SK-N-SH treated with all-trans-retinoic acid at 6 μM for 48 hours (cell line): Measurements from ENCODE around the gene ANAPC13.

ENCODE experiments used
- ATAC-seq: fragments of 200-7000 bp; cut with Tn5 transposase; 3 replicates; pipeline ENCODE4 v1.9.1; 2020; ENCODE audit warnings: mild to moderate bottlenecking, moderate library complexity
- BACH2 ChIP-seq: fragments of 250-450 bp; sonication (Bioruptor Pico); IDR thresholded peaks from 2 replicates; pipeline ENCODE4 v1.9.0; 2021; ENCODE audit warnings: mild to moderate bottlenecking, borderline replicate concordance
- CREB5 ChIP-seq: fragments of 250-450 bp; sonication (Bioruptor Pico); IDR thresholded peaks from 2 replicates; pipeline ENCODE4 v1.5.1; 2020; ENCODE audit warnings: low read depth, mild to moderate bottlenecking, moderate library complexity
- CSDC2 ChIP-seq: fragments of 250-450 bp; sonication (Bioruptor Pico); IDR thresholded peaks from 2 replicates; pipeline ENCODE4 v1.5.0; 2020; ENCODE audit warnings: mild to moderate bottlenecking, moderate library complexity
- ESRRG ChIP-seq: fragments of 250-450 bp; sonication (Bioruptor Pico); IDR thresholded peaks from 2 replicates; pipeline ENCODE4 v1.6.1; 2021; ENCODE audit warnings: mild to moderate bottlenecking
- GLIS3 ChIP-seq: fragments of 250-450 bp; sonication (Bioruptor Pico); IDR thresholded peaks from 2 replicates; pipeline ENCODE4 v1.5.0; 2020; ENCODE audit warnings: mild to moderate bottlenecking, moderate library complexity
- OSR1 ChIP-seq: fragments of 250-450 bp; sonication (Bioruptor Pico); IDR thresholded peaks from 2 replicates; pipeline ENCODE4 v1.8.0; 2022; ENCODE audit warnings: moderate library complexity, mild to moderate bottlenecking, inconsistent platforms
- PATZ1 ChIP-seq: fragments of 250-450 bp; sonication (Bioruptor Pico); IDR thresholded peaks from 2 replicates; pipeline ENCODE4 v1.8.0; 2020; ENCODE audit warnings: mild to moderate bottlenecking, moderate library complexity, borderline replicate concordance
- POU6F1 ChIP-seq: fragments of 250-450 bp; sonication (Bioruptor Pico); IDR thresholded peaks from 2 replicates; pipeline ENCODE4 v1.8.0; 2021; ENCODE audit warnings: low read depth, mild to moderate bottlenecking, moderate library complexity, borderline replicate concordance
- RARB ChIP-seq: fragments of 250-450 bp; sonication (Bioruptor Pico); IDR thresholded peaks from 2 replicates; pipeline ENCODE4 v1.8.0; 2021; ENCODE audit warnings: mild to moderate bottlenecking, moderate library complexity
- SNAI2 ChIP-seq: fragments of 250-450 bp; sonication (Bioruptor Pico); IDR thresholded peaks from 2 replicates; pipeline ENCODE4 v1.5.0; 2020; ENCODE audit warnings: mild to moderate bottlenecking, moderate library complexity
- TCF4 ChIP-seq: fragments of 250-450 bp; sonication (Bioruptor Pico); IDR thresholded peaks from 2 replicates; pipeline ENCODE4 v1.8.0; 2021; ENCODE audit warnings: mild to moderate bottlenecking, moderate library complexity, borderline replicate concordance
- TOX ChIP-seq: fragments of 250-450 bp; sonication (Bioruptor Pico); IDR thresholded peaks from 2 replicates; pipeline ENCODE4 v1.8.0; 2021; ENCODE audit warnings: mild to moderate bottlenecking, moderate library complexity, borderline replicate concordance
- TSHZ2 ChIP-seq: fragments of 250-450 bp; sonication (Bioruptor Pico); IDR thresholded peaks from 2 replicates; pipeline ENCODE4 v1.5.0; 2020; ENCODE audit warnings: mild to moderate bottlenecking, moderate library complexity
- ZFP3 ChIP-seq: fragments of 250-450 bp; sonication (Bioruptor Pico); IDR thresholded peaks from 2 replicates; pipeline ENCODE4 v1.5.0; 2020; ENCODE audit warnings: mild to moderate bottlenecking, moderate library complexity
- ZFP30 ChIP-seq: fragments of 450-650 bp; formaldehyde crosslinking; IDR thresholded peaks from 2 replicates; pipeline ENCODE4 v1.5.0; 2022; ENCODE audit warnings: mild to moderate bottlenecking, moderate library complexity
- ZNF565 ChIP-seq: fragments of 450-650 bp; formaldehyde crosslinking; conservative IDR thresholded peaks from 2 replicates; pipeline ENCODE4 v1.5.0; 2020; ENCODE audit warnings: low read depth, mild to moderate bottlenecking, moderate library complexity
- ZNF70 ChIP-seq: fragments of 450-650 bp; formaldehyde crosslinking; IDR thresholded peaks from 2 replicates; pipeline ENCODE4 v1.5.0; 2020; ENCODE audit warnings: mild to moderate bottlenecking, moderate library complexity
- ZNF8 ChIP-seq: fragments of 450-650 bp; formaldehyde crosslinking; IDR thresholded peaks from 2 replicates; pipeline ENCODE4 v1.5.0; 2020; ENCODE audit warnings: mild to moderate bottlenecking, moderate library complexity

ANAPC13 gene

GRCh38 chr3:134496471-134497071 lies 10.8 kb upstream of the ANAPC13 start:
- TF ChIP-seq TSHZ2 (CRISPR knock-in tag) (peak; percentile 78), CSDC2 (CRISPR knock-in tag) (no peak), RARB (CRISPR knock-in tag) (no peak), ZNF8 (no peak), TCF4 (CRISPR knock-in tag) (peak; percentile 93; the same call in 1 of the 2 replicates)
- no peak for ATAC-seq

GRCh38 chr3:134495980-134496379 lies 10.2 kb upstream of the ANAPC13 start:
- TF ChIP-seq CSDC2 (CRISPR knock-in tag) (no peak), ZNF565 (CRISPR knock-in tag) (no peak), TOX (no peak), GLIS3 (CRISPR knock-in tag) (no peak), BACH2 (CRISPR knock-in tag) (no peak), RARB (CRISPR knock-in tag) (no peak), CREB5 (CRISPR knock-in tag) (no peak), TSHZ2 (CRISPR knock-in tag) (no peak), POU6F1 (CRISPR knock-in tag) (no peak)
- ATAC-seq, result no peak

GRCh38 chr3:134494495-134494894 lies 8.7 kb upstream of the ANAPC13 start:
- TF ChIP-seq ESRRG (CRISPR knock-in tag), result no peak
- TF ChIP-seq ZNF565 (CRISPR knock-in tag), result no peak
- no peak for TF ChIP-seq ZNF8
- no peak for TF ChIP-seq CSDC2 (CRISPR knock-in tag)
- TF ChIP-seq PATZ1 (CRISPR knock-in tag), result no peak
- no peak for TF ChIP-seq ZNF70 (CRISPR knock-in tag)
- TF ChIP-seq TOX, result no peak
- no peak for TF ChIP-seq ZFP3
- TF ChIP-seq OSR1 (CRISPR knock-in tag), result no peak
- no peak for TF ChIP-seq GLIS3 (CRISPR knock-in tag)
- TF ChIP-seq SNAI2 (CRISPR knock-in tag), result no peak
- TF ChIP-seq ZFP30 (CRISPR knock-in tag), result no peak
- ATAC-seq, result no peak
